ENCODE measurements around the gene PBRM1.

DNA sequence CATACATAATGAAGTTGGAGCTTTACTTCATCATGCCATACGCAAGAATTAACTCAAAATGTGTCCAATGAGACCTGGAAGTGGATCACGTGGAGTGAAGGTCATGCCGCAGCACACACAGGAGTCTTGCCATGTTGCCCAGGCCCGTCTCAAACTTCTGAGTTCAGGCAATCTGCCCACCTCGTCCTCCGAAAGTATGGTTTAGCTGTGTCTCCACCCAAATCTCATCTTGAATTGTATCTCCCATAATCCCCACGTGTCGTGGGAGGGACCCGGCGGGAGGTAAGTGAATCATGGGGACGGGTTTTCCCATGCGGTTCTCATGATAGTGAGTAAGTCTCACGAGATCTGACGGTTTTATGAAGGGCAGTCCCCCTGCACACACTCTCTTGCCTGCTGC lies 45.9 kb upstream of the PBRM1 start:
- TF ChIP-seq, protein P1, sequence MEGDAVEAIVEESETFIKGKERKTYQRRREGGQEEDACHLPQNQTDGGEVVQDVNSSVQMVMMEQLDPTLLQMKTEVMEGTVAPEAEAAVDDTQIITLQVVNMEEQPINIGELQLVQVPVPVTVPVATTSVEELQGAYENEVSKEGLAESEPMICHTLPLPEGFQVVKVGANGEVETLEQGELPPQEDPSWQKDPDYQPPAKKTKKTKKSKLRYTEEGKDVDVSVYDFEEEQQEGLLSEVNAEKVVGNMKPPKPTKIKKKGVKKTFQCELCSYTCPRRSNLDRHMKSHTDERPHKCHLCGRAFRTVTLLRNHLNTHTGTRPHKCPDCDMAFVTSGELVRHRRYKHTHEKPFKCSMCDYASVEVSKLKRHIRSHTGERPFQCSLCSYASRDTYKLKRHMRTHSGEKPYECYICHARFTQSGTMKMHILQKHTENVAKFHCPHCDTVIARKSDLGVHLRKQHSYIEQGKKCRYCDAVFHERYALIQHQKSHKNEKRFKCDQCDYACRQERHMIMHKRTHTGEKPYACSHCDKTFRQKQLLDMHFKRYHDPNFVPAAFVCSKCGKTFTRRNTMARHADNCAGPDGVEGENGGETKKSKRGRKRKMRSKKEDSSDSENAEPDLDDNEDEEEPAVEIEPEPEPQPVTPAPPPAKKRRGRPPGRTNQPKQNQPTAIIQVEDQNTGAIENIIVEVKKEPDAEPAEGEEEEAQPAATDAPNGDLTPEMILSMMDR (IDR thresholded peaks at IDR 0.05), result no peak
- TF ChIP-seq POLR2A (IDR thresholded peaks at IDR 0.05), result no peak
- TF ChIP-seq EP300 (IDR thresholded peaks at IDR 0.05), result no peak
- no peak for TF ChIP-seq POLR2AphosphoS5 (IDR thresholded peaks at IDR 0.05)

Data from stomach (tissue), 4 donors.